ENCODE data around the gene TTC5. TPM values are rescaled to one million over a fixed set of nuclear protein-coding genes. Genes with fewer than 3 reads are reported as not detected.
A peak's percentile ranks its signal among the peaks of the same experiment; 100 is the strongest.

Gene TTC5
- 20.6 and 22.6 TPM in 2 replicates for total RNA-seq (2021)
- long read RNA-seq, full-length matches to known transcripts: 182 of 195 reads
- long read RNA-seq, partial matches to known transcripts: 2 of 195 reads
- long read RNA-seq, other reads (novel, unspliced or antisense): 11 of 195 reads

GRCh38 chr14:20305265-20306078 lies at the start of gene TTC5:
Gene TTC5, minus strand, starts transcription at chr14:20305951. Its CDS starts 14 bp downstream, at chr14:20305937.
- H2BK20ac ChIP-seq (ENCODE audit: low read depth, low read length, poor library complexity, severe bottlenecking): no peak within 1 kb of the TSS
- no peak within 1 kb of the TSS for H2BK5ac ChIP-seq (ENCODE audit: insufficient read length, low read length)
- no peak within 1 kb of the TSS for H3K56ac ChIP-seq (ENCODE audit: insufficient read length, low read depth, low read length)
- no peaks in the 10 kb centered on the region for H3K9me3 ChIP-seq (ENCODE audit: control insufficient read depth, low read depth, low read length)
- peak within 1 kb of the TSS; percentile 91 for H3K9ac ChIP-seq (ENCODE audit: extremely low read depth, insufficient read length, low read length)
- no peak within 1 kb of the TSS for H2BK15ac ChIP-seq (ENCODE audit: low read depth, low read length)
- no peaks in the 10 kb centered on the region for H3K4me1 ChIP-seq (ENCODE audit: insufficient read depth, low read length)
- no peak within 1 kb of the TSS for H4K5ac ChIP-seq (ENCODE audit: insufficient read length, low read depth, low read length)
- H3K79me1 ChIP-seq (ENCODE audit: insufficient read depth, low read depth, low read length, poor library complexity, severe bottlenecking): no peaks in the 10 kb centered on the region
- no peak within 1 kb of the TSS for H2BK12ac ChIP-seq (ENCODE audit: insufficient read length, low read depth, low read length)
- DNase-seq: peak; percentile 84
- no peaks in the 10 kb centered on the region for H3K79me2 ChIP-seq (ENCODE audit: insufficient read depth, low read length)
- peak; percentile 94 for TF ChIP-seq CTCF (conservative IDR thresholded peaks at IDR 0.05)
- no peak within 1 kb of the TSS for H3T11ph ChIP-seq (ENCODE audit: low read length)
- H2AFZ ChIP-seq (ENCODE audit: low read length): no peak within 1 kb of the TSS
- no peaks in the 10 kb centered on the region for H4K20me1 ChIP-seq (ENCODE audit: control insufficient read depth, insufficient read depth, insufficient read length)
- Mint-ChIP-seq H3K4me1 (peaks cover 8% of the 10 kb centered on the region in 2 experiments; a peak in 3 of 4 replicates), H3K4me3 (peak within 1 kb of the TSS; percentile 85 to 97), H3K27me3 (ENCODE audit: low read depth) (no peaks in the 10 kb centered on the region), H3K9me3 (peaks cover 3 to 5% of the 10 kb centered on the region in 2 experiments; a peak in 4 of 5 replicates), H3K36me3 (ENCODE audit: insufficient read depth in 1 of 3, low read depth in 3 of 3) (peaks cover 6 to 16% (median 14%) of the 10 kb centered on the region in 3 experiments), H3K27ac (peak within 1 kb of the TSS; percentile 28 to 69 (median 42); a peak in 6 of 7 replicates)
- H3K27me3 ChIP-seq (ENCODE audit: insufficient read depth, low read length): no peaks in the 10 kb centered on the region
- no CpG with 5 or more reads among the region's 27 CpGs for WGBS (ENCODE audit: extremely low coverage, insufficient read length, low lambda C conversion rate)
- no peak within 1 kb of the TSS for H3K23ac ChIP-seq (ENCODE audit: insufficient read length, low read depth, low read length)
- H3K18ac ChIP-seq (ENCODE audit: insufficient read length, low read depth, low read length): peak within 1 kb of the TSS; percentile 72
- peak within 1 kb of the TSS; percentile 93 for H3K4me2 ChIP-seq (ENCODE audit: insufficient read depth, insufficient read length, low read length)
- no peak within 1 kb of the TSS for H4K91ac ChIP-seq (ENCODE audit: insufficient read length, low read depth, low read length)
- no peak within 1 kb of the TSS for H3K14ac ChIP-seq (ENCODE audit: insufficient read depth, low read length)
- no peak within 1 kb of the TSS for H2BK120ac ChIP-seq (ENCODE audit: low read depth, low read length, poor library complexity, severe bottlenecking)
- no peak within 1 kb of the TSS for H4K8ac ChIP-seq (replicated peaks; ENCODE audit: insufficient read length, low read depth, low read length)
- H3K27ac ChIP-seq (ENCODE audit: insufficient read length, low read depth, low read length): no peak within 1 kb of the TSS
- no peak within 1 kb of the TSS for H3K4ac ChIP-seq (ENCODE audit: low read depth, low read length)
- H3K23me2 ChIP-seq (ENCODE audit: insufficient read length, low read depth, low read length, poor library complexity, severe bottlenecking): peaks cover 5% of the 10 kb centered on the region
- no peak within 1 kb of the TSS for H2AK5ac ChIP-seq (ENCODE audit: insufficient read length, low read length)

Measured in H9 (cell line).